Activated CD4-positive, alpha-beta T cell treated with anti-CD3 and anti-CD28 coated beads for 1 hour (primary cell): ENCODE measurements around the gene LIPC.

Source experiments
- DNase-seq: peaks from one replicate; pipeline ENCODE4 v3.0.0-alpha.2; 2020

LIPC gene

GRCh38 chr15:58521293-58521991, 89.7 kb downstream of the LIPC start:
- no peak for DNase-seq

GRCh38 chr15:58522391-58522790, 90.6 kb downstream of the LIPC start:
- DNase-seq = no peak

GRCh38 chr15:58522865-58523264, 91.1 kb downstream of the LIPC start:
- no peak for DNase-seq

GRCh38 chr15:58523634-58524033, 91.8 kb downstream of the LIPC start:
- no peak for DNase-seq

- no peak for DNase-seq
These were observed 92.5 kb downstream of the LIPC start for GRCh38 chr15:58524247-58524646.

- DNase-seq = no peak
These were observed 94.2 kb downstream of the LIPC start for GRCh38 chr15:58525991-58526421.

- no peak for DNase-seq
These were observed 94.9 kb downstream of the LIPC start for GRCh38 chr15:58526647-58527192.

- DNase-seq = no peak
These were observed 95.9 kb downstream of the LIPC start for GRCh38 chr15:58527573-58528187.

- no peak for DNase-seq
These were observed 96.5 kb downstream of the LIPC start for GRCh38 chr15:58528188-58528870.

- DNase-seq = no peak
These were observed 97.2 kb downstream of the LIPC start for GRCh38 chr15:58529041-58529440.

- DNase-seq = no peak
These were observed 98.3 kb downstream of the LIPC start for GRCh38 chr15:58530056-58530590.

- DNase-seq = no peak
These were observed 100.3 kb downstream of the LIPC start for GRCh38 chr15:58532126-58532525.

GRCh38 chr15:58534556-58534955, 102.8 kb downstream of the LIPC start:
- DNase-seq = no peak

GRCh38 chr15:58535337-58535736, 103.5 kb downstream of the LIPC start:
- DNase-seq = no peak

- no peak for DNase-seq
These were observed 104.1 kb downstream of the LIPC start for GRCh38 chr15:58535894-58536293.

- DNase-seq = no peak
These were observed 104.6 kb downstream of the LIPC start for GRCh38 chr15:58536414-58536813.

- DNase-seq = no peak
These were observed 105.2 kb downstream of the LIPC start for GRCh38 chr15:58537033-58537432.

- no peak for DNase-seq
These were observed 106.5 kb downstream of the LIPC start for GRCh38 chr15:58538225-58538727.

GRCh38 chr15:58538901-58539300, 107.1 kb downstream of the LIPC start:
- no peak for DNase-seq

- no peak for DNase-seq
These were observed 107.8 kb downstream of the LIPC start for GRCh38 chr15:58539548-58539947.

GRCh38 chr15:58541410-58542087, 109.8 kb downstream of the LIPC start:
- DNase-seq = no peak

GRCh38 chr15:58543664-58544335, 112.0 kb downstream of the LIPC start:
- no peak for DNase-seq
